Dendritic cell treated with granulocyte-macrophage colony-stimulating factor and Interleukin-4, amounts not matched to agents 40 ng/mL and 50 ng/mL, for 4 days (primary cell): Measurements from ENCODE around the gene SMIM20.

Source experiments
- H3K27ac Mint-ChIP-seq: one replicate; pipeline ENCODE4 v1.8.0; 2022; ENCODE audit warnings: mild to moderate bottlenecking, mixed read lengths
- H3K27me3 Mint-ChIP-seq: one replicate; pipeline ENCODE4 v1.8.0; 2022; ENCODE audit warnings: mild to moderate bottlenecking, mixed read lengths
- H3K36me3 Mint-ChIP-seq: one replicate; pipeline ENCODE4 v1.8.0; 2022; ENCODE audit warnings: low read depth, mixed read lengths
- H3K4me1 Mint-ChIP-seq: one replicate; pipeline ENCODE4 v1.8.0; 2022; ENCODE audit warnings: low read depth, mixed read lengths
- H3K4me3 Mint-ChIP-seq: one replicate; pipeline ENCODE4 v1.8.0; 2022; ENCODE audit warnings: mild to moderate bottlenecking, moderate library complexity, mixed read lengths
- H3K9me3 Mint-ChIP-seq: one replicate; pipeline ENCODE4 v1.8.0; 2022; ENCODE audit warnings: mixed read lengths
- intact Hi-C: fragments of 100-400 bp; cut with micrococcal nuclease; formaldehyde crosslinking; loops from one replicate; pipeline ENCODE4 v1.15.0; 2022

SMIM20 gene

DNA sequence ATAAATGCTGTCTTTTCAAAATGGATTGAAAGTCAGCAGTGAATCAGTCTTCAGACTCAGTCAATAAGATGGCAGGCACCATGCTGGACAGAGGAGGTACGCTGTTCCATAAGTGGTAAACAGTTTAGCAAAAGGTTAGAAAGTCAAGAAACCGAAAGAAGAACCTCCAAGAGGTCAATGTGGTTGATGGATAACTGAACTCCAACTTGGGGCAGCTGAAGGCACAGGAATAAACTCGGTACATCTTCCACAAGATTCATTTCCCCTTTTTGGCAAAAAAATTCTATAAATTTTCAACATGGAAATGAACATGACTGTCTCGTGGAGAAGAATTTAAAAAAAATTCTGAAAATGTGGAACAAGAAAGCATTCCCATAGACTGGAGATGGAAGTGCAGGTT is 32.8 kb upstream of the SMIM20 start:
- intact Hi-C loops = no loop called here
- Mint-ChIP-seq H3K27me3 (peaks cover 6% of the 10 kb centered on the region), H3K4me1 (peaks cover 32% of the 10 kb centered on the region), H3K9me3 (no peaks in the 10 kb centered on the region), H3K27ac (no peak overlapping the region), H3K4me3 (no peak overlapping the region), H3K36me3 (no peaks in the 10 kb centered on the region)

DNA sequence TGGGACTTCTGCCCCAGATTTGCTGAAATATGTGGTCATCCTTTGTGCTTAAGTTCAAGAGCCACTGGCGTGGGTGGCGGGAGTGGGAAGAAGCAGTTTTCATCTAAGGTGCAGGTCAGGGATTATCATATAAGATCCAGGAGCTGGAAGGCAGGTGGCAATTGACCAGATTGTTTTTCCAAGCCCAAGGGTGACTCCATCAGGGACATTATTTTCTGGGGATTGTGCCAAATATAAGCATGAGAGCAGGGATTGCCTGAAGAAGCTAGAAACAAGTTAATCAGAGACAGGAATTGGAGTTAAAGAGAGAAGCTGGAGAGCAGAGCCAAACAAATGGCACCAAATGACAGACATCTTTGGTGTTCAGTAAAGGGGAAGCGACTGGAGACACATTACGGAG is 31.8 kb upstream of the SMIM20 start:
- Mint-ChIP-seq H3K4me1 (peaks cover 32% of the 10 kb centered on the region), H3K4me3 (no peak overlapping the region), H3K9me3 (no peaks in the 10 kb centered on the region), H3K27ac (no peak overlapping the region), H3K36me3 (no peaks in the 10 kb centered on the region), H3K27me3 (peaks cover 8% of the 10 kb centered on the region)
- intact Hi-C loops = no loop called here

DNA sequence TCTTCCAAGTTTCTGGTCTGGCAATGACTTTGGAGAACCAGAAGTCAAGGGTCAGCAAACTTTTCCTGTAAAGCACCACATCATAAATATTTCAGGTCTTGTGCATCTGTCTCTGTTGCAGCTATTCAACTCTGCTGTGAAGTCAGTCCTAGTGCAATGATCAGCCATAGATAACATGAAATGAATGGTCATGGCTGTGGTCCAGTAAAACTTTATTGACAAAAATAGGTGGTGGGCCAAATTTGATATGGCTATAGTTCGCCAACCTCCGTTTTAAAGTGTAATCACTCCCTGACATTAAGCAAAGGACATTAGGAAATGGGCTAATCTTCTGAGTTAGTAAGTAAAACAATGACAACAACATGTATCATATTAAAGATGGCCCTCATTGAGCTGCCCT is 30.5 kb upstream of the SMIM20 start:
- Mint-ChIP-seq H3K4me1 (peaks cover 32% of the 10 kb centered on the region), H3K36me3 (no peaks in the 10 kb centered on the region), H3K27ac (no peak overlapping the region), H3K9me3 (no peaks in the 10 kb centered on the region), H3K27me3 (peaks cover 8% of the 10 kb centered on the region), H3K4me3 (no peak overlapping the region)
- intact Hi-C loops = no loop called here

DNA sequence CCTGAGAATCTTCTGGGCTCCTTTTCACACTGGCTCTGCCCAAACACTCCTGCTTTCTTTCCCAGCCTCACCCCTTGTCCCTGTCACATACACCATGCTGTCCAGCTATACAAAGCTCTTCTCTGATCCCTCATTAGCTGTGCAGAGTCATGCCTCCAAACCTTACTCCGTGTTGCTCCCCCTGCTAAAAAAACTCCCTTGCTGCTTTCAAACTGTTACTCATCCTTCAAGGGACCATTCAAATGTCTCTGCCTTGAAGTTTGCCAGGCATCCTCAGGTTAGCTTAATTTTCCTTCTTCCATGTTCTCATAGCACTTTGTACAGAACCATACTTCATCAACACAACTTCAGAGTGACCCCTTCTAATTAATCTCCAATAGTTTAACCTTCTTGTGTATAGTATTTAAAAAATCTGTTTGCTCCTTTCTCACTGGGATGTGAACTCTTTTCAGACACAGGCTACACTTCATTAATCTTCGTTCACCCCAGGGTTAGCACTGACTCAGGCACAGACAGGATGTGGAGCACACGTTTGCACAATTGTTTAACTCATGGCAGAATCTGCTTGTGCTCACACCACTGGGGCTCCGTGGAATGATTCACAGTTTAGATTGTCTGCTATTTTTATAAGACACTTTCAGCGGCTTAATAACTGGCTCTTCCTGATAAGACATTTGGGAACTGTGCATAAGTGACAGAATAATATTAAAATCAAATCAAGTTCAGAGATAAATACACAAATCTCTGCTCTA is 29.8 kb upstream of the SMIM20 start:
- H3K9me3 Mint-ChIP-seq = no peaks in the 10 kb centered on the region
- peaks cover 8% of the 10 kb centered on the region for H3K27me3 Mint-ChIP-seq
- no peaks in the 10 kb centered on the region for H3K36me3 Mint-ChIP-seq
- H3K27ac Mint-ChIP-seq = no peak overlapping the region
- intact Hi-C loops = no loop called here
- H3K4me3 Mint-ChIP-seq = no peak overlapping the region
- H3K4me1 Mint-ChIP-seq = peaks cover 32% of the 10 kb centered on the region

DNA sequence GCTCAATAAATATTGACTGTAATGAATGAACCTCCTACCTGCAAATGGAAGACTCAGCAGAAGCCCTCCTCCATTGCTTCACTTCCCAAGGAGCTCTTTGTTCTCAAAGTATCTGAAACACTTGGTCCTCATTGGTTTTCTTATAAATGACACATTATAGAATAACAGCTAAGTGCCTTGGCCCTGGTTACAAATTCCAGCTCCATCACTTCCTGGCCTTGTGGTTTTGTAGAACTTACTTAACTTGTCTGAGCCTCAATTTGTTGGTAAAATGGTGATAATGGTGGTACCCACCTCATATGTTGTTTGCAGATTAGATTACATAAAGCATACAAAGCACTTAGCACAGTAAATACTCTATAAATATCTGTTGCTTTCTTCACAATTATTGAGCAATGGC is 25.2 kb upstream of the SMIM20 start:
- no peaks in the 10 kb centered on the region for H3K36me3 Mint-ChIP-seq
- no peak overlapping the region for H3K27ac Mint-ChIP-seq
- no peaks in the 10 kb centered on the region for H3K9me3 Mint-ChIP-seq
- peaks cover 12% of the 10 kb centered on the region for H3K4me1 Mint-ChIP-seq
- H3K4me3 Mint-ChIP-seq = no peak overlapping the region
- H3K27me3 Mint-ChIP-seq = peaks cover 8% of the 10 kb centered on the region
- intact Hi-C loops = no loop called here

DNA sequence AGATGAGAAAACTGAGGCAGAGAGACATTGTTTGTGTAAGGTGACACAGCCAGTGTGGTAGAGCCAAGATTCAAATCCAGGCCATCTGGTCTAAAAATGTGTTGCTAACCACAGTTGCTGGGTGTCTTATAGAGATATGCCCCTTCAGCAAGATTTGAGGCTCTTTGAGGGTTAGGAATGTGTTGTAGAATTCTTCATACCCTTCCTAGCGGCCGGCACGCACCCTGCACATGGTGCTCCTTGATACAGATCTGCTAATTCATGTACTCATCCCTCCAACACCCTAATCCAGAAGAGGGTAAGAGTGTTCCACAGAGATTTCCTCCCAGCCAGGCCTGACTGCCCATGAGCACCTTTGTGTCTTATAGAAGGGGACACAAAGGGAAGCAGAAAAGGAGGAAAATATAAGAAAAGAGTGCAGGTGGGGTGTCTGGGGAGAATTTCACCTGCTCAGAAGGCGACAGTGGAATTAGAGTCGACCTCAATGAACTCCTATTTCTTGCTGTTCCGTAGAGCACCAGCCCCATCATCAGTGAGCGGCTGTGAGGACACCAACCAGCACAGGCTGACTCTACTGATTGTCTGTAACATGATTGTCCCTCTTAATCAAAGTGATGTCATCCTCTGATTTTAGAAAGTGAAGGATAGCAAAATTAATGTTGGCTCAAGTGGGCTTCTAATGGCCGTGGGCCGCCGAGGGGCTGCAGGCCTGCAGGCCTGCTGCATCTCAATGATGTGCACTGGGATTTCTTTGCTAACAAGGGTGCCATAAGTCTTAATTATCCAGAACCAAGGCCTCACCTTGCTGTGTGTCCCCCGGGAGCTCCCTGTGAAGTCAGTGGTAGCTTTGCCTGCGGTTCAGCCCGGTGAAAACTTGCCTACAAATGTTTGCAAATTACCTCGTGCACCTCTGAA is 24.2 kb upstream of the SMIM20 start:
- Mint-ChIP-seq H3K36me3 (no peaks in the 10 kb centered on the region), H3K4me1 (peaks cover under 1% of the 10 kb centered on the region), H3K9me3 (no peaks in the 10 kb centered on the region), H3K4me3 (no peak overlapping the region), H3K27ac (no peak overlapping the region), H3K27me3 (peaks cover 2% of the 10 kb centered on the region)
- intact Hi-C loops = no loop called here

DNA sequence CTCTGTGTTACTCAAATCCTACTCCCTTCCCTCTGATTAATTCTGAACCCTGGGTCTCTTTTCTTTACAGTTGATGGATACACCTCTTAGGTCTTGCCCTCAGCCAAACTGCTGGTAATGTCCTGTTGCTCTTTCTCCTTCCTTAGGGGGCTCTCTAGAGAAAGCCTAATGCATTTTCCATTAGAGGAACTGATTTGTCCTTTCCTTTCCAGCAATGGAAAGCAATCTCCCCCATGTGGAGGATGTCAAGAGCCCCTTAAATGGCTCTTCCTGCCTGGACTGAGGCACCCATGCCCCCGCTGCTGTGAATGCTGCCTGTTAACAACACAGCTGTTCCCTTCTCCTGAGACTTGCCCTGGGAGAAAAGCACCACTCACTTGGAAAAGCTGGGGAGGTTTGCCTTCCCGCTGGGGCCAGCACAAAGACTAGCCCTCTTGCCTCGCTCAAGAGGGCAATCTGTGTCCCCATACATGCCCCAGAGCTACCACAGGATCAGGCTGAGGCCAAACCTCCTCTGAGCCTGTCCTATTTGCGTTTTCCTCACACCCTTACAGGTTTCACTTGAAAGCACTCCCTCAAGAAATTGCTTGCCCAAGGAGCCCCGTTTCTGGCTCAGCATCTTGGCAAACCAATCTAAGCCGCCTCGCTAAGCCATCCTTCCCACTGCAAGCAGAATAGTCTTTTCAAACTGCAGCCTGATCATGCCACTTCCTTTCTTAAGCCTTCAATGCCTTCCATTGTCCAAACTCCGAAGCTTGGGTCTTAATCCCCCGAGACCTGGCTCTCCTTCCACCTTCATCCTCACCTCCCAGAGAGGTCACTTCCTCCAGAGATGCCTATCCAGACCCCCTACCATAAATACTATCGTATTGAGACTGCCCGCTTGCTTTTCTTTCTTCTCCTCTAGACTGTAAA is 23.2 kb upstream of the SMIM20 start:
- no peak overlapping the region for H3K4me3 Mint-ChIP-seq
- intact Hi-C loops = no loop called here
- H3K27me3 Mint-ChIP-seq = peaks cover 4% of the 10 kb centered on the region
- H3K36me3 Mint-ChIP-seq = no peaks in the 10 kb centered on the region
- no peaks in the 10 kb centered on the region for H3K9me3 Mint-ChIP-seq
- H3K4me1 Mint-ChIP-seq = no peaks in the 10 kb centered on the region
- no peak overlapping the region for H3K27ac Mint-ChIP-seq

DNA sequence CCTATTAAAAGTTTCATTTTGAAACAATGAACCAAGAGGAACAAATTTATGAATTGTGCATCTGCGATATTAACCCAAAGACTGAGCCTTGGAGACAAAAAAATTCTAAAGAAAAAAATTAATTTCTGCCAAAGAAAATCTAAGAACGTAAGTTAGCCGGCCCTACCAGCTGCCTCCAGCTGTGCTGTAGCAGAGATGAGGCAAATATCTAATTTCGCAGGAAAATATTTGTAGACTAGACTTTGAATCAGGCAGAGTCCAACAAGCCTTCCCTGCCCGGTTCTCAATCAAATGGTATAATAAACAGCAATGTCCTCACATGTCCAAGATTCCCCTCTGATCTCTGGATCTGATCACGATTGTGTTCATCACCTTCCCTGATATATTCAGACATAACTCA is 21.2 kb upstream of the SMIM20 start:
- intact Hi-C loops = no loop called here
- Mint-ChIP-seq H3K4me3 (no peak overlapping the region), H3K27me3 (peaks cover 3% of the 10 kb centered on the region), H3K4me1 (no peaks in the 10 kb centered on the region), H3K9me3 (no peaks in the 10 kb centered on the region), H3K36me3 (no peaks in the 10 kb centered on the region), H3K27ac (no peak overlapping the region)

DNA sequence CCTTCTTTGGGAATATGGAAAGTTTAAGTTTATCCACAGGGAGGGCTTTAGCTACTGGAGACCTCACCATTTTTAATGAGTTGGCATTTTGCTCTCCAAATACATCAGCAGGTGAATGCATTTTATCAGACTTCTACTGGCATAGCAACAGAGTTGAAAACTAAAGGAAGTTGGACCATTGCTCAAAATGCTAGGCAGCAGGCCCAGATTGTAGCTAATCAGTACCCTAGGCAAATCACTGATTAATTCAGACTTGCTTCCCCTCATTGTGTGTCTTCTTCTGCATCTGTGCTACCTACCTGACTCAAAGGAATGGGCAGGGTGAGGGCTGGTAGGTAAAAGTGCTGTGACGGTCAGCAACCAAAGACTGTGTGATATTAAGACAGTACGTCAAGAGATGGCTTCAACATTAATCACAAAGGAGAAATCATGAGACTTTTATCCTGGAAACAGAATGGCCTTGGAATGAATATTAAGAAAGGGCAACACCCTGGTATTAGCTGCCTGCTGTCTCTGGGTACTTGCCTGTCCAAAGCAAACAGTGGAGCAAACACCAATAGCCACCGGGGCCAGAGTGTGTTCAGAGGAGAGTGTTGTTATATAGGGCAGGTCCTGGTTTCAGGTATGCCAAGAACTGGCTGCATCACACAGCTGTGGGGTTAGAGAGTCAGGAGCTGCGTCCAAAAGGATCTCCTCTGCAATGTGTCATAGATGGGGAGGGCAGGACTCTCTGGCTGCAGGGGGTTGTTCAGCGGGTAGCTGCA is 17.1 kb upstream of the SMIM20 start:
- no peak overlapping the region for H3K27ac Mint-ChIP-seq
- peaks cover 3% of the 10 kb centered on the region for H3K27me3 Mint-ChIP-seq
- H3K36me3 Mint-ChIP-seq = no peaks in the 10 kb centered on the region
- no peak overlapping the region for H3K4me3 Mint-ChIP-seq
- H3K9me3 Mint-ChIP-seq = no peaks in the 10 kb centered on the region
- no peaks in the 10 kb centered on the region for H3K4me1 Mint-ChIP-seq
- intact Hi-C loops = no loop called here

DNA sequence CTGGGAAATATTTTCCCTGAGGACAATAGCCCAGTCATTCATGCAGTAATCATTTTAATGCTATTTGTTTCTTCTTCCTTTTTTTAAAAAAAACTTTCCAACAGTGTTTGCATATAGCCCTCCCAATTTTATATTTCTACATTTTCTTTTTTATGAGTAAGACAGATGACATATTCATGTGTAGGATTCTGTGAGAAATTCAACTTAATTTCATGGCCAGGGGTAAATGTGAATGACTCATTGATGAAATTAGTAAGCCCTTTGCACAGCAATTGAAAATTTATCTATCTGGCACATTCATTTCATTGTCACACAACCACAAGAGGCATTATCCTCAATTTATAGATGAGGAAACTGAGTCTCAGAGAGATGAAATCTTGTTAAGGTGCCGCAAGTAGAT is 13.7 kb upstream of the SMIM20 start:
- Mint-ChIP-seq H3K36me3 (no peaks in the 10 kb centered on the region), H3K27ac (no peak overlapping the region), H3K9me3 (no peaks in the 10 kb centered on the region), H3K4me3 (no peak overlapping the region), H3K27me3 (peaks cover 3% of the 10 kb centered on the region), H3K4me1 (peaks cover 21% of the 10 kb centered on the region)
- intact Hi-C loops = loop anchor here (5.0 kb wide), 1 partner anchor 33 kb away; no protein-coding TSS in a partner anchor

DNA sequence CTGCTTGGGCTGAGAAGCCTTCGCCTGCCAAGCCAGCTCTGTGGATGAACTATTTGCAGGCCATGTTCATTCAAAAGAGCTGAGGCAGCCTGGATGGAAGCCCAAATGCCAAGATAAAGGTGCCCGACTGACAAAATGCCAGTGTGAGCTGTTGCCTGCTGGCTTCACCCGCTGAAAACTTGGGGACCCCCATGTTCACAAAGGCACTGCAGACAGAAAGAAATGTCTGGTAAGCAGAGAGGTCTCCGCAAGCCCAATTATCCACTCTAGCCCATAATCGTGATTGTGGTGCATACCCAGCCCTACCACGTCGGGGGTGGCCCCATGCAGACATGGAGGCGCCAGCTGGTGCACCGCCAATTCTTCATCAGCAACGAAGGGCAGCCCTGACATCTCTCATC is 13.0 kb upstream of the SMIM20 start:
- H3K9me3 Mint-ChIP-seq = no peaks in the 10 kb centered on the region
- no peak overlapping the region for H3K27ac Mint-ChIP-seq
- H3K27me3 Mint-ChIP-seq = no peaks in the 10 kb centered on the region
- intact Hi-C loops = loop anchor here (5.0 kb wide), 1 partner anchor 34 kb away; no protein-coding TSS in a partner anchor
- H3K36me3 Mint-ChIP-seq = no peaks in the 10 kb centered on the region
- no peak overlapping the region for H3K4me3 Mint-ChIP-seq
- H3K4me1 Mint-ChIP-seq = peaks cover 22% of the 10 kb centered on the region

DNA sequence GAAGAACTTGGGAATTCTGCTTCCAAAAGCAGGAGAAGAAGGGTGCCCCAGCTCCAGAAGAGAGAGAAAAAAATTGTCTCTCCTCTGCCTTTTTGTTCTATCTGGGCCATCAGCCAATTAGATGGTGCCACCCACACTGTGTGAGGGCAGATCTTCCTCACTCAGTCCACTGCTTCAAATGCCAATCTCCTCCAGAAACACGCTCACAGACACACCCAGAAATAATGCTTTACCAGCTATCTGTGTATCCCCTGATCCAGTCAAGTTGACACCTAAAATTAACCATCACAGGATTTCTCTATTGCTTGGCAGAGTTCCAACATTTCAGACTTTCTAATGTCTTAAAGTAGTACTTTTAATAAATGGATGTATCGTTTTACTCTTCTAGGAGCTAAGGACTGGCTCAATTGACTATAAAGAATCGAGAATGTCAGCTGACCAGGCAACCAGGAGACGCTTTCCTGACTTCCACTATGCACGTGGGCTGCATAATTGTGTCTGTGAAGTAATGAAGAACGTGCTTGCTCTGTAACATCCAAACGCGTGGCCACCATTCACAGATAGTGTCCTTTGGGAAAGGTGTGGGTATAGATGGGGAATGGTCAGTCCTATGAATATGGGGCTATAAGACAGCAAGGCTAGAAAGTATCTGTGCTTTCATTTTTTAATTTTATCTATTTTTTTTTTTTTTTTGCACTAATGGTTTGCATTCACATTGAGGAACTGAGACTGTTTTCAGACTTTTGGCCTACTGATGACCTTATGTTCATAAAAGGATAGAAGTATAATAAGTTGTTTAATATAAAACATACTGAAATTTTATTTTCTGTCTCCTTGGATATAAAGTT is 9.9 kb upstream of the SMIM20 start:
- intact Hi-C loops = loop anchor here (5.0 kb wide), 1 partner anchor 37 kb away; no protein-coding TSS in a partner anchor
- peaks cover 30% of the 10 kb centered on the region for H3K4me1 Mint-ChIP-seq
- H3K27me3 Mint-ChIP-seq = peaks cover 16% of the 10 kb centered on the region
- H3K4me3 Mint-ChIP-seq = no peak overlapping the region
- peaks cover 4% of the 10 kb centered on the region for H3K9me3 Mint-ChIP-seq
- no peaks in the 10 kb centered on the region for H3K36me3 Mint-ChIP-seq
- H3K27ac Mint-ChIP-seq = no peak overlapping the region
